22Rv1 (cell line): ENCODE measurements around the gene LCN1.

ENCODE experiments used
- CTCF ChIP-seq: fragments of 450-650 bp; IDR thresholded peaks from 2 replicates; pipeline ENCODE4 v1.5.1; 2017; ENCODE audit warnings: mild to moderate bottlenecking
- ZFX ChIP-seq: fragments of 450-650 bp; IDR thresholded peaks from 2 replicates; pipeline ENCODE4 v1.6.1; 2017; ENCODE audit warnings: antibody characterized with exemption, borderline replicate concordance

- TF ChIP-seq CTCF: no peak
- TF ChIP-seq ZFX: no peak
These were observed 49.2 kb downstream of the LCN1 start for GRCh38 chr9:135570456-135570855.
